GM19351 (cell line): ENCODE results near the gene NAPA.

Experiments used
- ATAC-seq: cut with Tn5 transposase; IDR thresholded peaks from one replicate; pipeline ENCODE4 v1.9.1; 2021; ENCODE audit warnings: mild to moderate bottlenecking, moderate library complexity; ENCODE audit not compliant: unreplicated experiment

Gene NAPA

GRCh38 chr19:47523473-47523872 lies 8.6 kb upstream of the NAPA start:
- no peak for ATAC-seq

GRCh38 chr19:47521473-47522180 lies 6.8 kb upstream of the NAPA start:
- ATAC-seq = no peak

DNA sequence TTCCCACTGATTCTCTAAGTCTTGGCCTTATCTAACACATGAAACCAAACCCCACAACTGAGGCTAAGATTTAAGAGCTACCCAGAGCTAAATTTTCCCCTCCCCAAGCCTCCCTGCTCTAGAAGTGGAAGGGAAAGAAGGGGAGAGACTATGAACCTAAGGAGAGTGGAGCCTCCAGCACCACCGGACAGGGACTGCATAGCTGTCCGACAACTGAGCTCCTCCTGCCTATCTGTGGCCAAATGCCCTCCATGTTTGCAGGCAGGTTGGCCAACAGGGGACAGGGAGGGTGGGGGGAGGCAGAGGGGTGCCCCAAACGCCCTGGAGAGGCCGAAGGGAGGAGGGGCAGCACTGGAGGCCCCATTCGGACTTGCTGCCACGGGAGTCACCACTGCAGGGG lies 6.0 kb upstream of the NAPA start:
- ATAC-seq = no peak

DNA sequence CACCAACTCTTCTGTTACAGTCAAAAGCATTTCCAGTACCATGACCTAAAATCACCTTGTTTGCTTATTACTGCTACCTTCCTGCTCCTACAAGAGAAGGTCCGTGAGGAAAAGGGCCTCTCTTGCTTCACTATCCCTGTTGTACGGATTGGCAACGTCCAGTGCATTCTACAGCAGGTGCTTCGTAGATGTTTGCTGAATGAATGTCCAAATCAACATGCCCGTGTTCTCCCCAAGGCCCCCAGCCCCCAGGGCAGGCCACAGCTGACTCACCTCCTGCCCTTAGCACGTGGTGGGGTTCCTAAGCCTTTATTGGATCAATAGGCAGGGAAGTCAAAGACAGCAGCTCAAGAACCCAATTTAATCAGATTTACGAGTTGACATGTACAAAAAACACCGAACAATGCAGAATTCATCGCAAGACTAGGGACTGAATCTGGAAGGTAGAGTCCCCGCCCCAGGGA lies 5.5 kb upstream of the NAPA start:
- no peak for ATAC-seq

- no peak for ATAC-seq
Measured at GRCh38 chr19:47518854-47519253, 4.0 kb upstream of the NAPA start.

- no peak for ATAC-seq
Measured at GRCh38 chr19:47518139-47518538, 3.3 kb upstream of the NAPA start.

- ATAC-seq = no peak
Measured at GRCh38 chr19:47514151-47514868, 553 bp downstream of the NAPA start.

DNA sequence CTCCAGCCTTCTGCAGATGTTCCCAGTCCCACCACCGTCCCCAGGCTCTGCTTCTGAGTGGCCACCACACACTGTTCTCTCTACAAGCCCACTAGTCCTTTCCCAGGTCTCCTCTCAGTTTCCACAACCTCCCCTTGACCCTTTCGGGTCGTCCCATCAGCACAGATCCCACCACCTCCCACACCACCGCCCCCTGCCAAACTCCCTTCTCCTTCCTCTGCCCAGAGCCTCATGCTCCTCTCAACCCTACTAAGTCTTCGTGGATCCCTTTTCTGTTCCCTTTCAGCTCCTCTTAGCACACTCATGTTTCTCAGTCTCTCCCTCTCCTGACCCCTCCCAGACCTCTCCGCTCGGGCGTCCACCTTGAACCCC lies 1.9 kb downstream of the NAPA start:
- ATAC-seq = no peak

GRCh38 chr19:47512183-47512947 lies 2.5 kb downstream of the NAPA start:
- ATAC-seq = no peak

- ATAC-seq = no peak
Measured at GRCh38 chr19:47511681-47512080, 3.2 kb downstream of the NAPA start.

- ATAC-seq = no peak
Measured at GRCh38 chr19:47511128-47511517, 3.7 kb downstream of the NAPA start.

DNA sequence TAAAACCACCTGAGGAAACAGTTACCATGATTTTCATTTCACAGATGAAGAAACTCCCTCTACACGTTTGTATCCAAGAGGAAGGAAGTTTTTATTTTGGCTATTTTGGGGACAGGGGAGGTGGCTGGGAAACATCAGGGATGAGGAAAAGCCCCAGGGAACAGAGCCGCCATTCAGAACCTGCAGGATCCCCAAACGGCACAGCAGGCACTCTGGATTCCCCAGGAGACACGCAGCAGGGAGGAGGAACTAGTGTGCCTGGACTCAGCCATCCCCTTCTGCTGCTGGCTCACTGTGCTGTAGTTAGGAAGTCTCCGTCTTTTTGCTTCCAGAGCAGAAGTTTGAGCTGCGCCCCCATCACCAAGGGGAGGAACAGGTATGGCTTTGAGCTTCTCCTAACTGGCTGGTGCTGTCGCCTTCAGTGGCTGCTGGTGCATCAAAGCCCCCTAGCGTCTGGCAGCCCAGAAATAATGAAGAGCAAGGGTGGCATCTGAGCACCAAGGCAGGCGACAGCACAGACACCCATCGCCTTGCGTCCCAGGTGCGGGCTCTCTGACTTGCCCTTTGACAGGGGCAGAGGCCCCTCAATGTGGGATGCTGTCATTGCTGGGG lies 4.2 kb downstream of the NAPA start:
- no peak for ATAC-seq

DNA sequence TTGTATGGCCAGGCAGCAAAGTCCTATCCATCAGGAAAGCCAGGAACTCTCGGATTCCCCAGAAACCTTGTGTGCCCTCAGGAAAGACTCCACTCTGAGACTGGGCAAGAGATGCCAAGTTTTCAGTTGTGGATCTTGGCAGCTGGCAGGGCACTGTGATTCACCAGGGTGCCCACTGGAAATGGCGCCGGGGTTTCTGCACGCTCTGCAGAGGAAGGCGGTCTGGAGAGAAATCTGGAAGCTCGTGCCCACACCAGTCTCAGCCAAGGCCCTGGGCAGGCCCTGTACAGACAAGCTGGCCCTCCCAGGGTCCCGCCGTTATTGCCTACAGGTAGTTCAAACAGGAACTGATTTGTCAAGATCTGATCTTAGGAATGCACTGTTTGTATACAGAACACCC lies 4.9 kb downstream of the NAPA start:
- ATAC-seq = no peak

DNA sequence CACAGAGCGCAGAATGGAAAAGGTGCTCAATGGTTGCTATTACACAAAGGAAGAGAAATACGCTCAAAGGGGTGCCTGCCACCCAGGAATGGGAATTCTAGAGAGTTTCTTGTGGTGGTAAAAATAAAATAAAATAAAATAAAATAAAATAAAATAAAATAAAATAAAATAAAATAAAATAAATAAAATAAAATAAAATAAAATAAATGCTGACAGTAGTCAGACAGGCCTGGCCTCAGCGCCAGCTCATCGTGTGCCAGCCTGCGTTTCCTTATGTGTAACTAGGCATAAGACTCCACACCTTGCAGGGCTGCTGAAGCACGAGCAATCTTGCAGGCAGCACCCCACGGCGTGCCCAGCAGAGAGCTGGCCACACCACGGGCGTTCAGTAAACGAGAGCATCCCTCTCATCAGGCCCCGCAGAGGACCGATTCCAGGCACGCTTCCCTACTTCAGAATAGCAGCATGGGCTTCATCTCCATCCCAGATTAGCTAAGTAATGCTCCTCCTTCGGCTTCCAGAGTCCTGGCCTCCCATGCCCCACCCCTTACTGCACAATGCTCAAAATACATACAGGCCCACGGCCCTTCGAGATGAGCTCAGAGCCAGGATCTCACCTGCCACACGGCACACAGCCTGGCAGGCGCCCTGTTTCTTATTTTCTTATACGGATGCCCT lies 5.6 kb downstream of the NAPA start:
- no peak for ATAC-seq

- ATAC-seq = no peak
Measured at GRCh38 chr19:47508721-47509120, 6.1 kb downstream of the NAPA start.

GRCh38 chr19:47507924-47508553 lies 6.8 kb downstream of the NAPA start:
- no peak for ATAC-seq

DNA sequence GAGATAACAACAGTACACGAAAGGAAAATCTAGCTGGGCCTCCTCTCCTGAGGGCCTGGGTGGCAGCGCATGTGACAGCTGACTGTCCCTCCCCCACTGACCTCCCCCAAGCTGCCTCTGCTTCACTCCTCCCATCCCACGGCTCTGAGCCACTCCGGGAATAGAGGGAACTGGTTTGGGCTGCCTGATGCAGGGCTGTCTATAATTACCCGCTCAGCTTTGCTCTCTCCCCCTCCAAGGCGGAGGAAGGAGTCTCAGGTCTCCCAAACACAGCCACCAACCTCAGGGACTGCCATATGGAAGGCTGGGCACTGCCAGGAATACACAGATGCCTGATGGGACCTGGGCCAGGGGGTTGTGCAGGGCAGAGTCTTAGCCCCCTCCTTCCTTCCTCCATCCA lies 7.9 kb downstream of the NAPA start:
- no peak for ATAC-seq

- no peak for ATAC-seq
Measured at GRCh38 chr19:47506459-47506858, 8.4 kb downstream of the NAPA start.

- ATAC-seq = no peak
Measured at GRCh38 chr19:47505506-47505905, 9.4 kb downstream of the NAPA start.

- no peak for ATAC-seq
Measured at GRCh38 chr19:47503826-47504150, 11.1 kb downstream of the NAPA start.
